DMS 273 treated with DMSO at 0.1 percent for 48 hours (cell line): Measurements from ENCODE around the gene PLEKHG7.
"Not testable (repeated sequence)": the region's sequence is repeated elsewhere in the genome, so short reads cannot be mapped to it uniquely, and the experiment has no call there.

Experiments
- DNase-seq: peaks from one replicate; lab custom pipeline; 2025; lab: John Stamatoyannopoulos, UW

The PLEKHG7 gene

DNA sequence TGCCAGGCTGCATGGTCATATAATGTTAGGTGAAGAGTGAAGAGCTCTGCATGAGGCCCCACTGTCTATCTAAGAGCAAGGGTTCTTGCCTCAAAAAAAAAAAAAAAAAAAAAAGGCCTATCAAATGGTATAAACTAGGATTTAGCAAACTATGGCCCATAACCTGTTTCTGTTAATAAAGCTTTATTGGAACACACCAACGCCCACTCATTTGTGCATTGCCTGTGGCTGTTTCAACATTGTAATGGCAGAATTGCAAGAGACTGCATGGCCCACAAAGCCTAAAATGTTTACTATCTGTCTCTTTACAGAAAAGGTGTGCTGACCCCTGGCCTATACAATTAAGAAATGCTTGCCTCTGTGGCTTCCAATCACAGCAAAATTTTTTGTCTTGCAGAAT lies 12.8 kb downstream of the PLEKHG7 start:
- no peak for DNase-seq

DNA sequence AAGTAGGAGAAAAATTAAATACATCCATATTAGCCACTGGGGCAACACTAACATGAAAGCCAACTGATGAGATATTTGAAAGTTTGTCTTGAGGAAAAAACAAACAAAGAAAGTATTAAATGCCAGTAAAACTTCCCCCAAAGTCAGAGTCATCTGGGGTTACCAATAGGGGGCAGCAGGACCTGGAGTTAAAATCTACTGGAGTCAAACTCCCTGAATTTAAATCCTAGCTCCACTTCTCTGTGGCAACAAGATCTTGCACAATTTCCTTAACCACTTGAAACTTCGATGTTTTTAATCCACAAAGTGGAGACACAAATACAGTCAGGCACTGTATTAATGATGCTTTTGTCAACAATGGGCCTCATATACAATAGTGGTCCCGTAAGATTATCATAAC lies 14.4 kb downstream of the PLEKHG7 start:
- DNase-seq, result no peak

DNA sequence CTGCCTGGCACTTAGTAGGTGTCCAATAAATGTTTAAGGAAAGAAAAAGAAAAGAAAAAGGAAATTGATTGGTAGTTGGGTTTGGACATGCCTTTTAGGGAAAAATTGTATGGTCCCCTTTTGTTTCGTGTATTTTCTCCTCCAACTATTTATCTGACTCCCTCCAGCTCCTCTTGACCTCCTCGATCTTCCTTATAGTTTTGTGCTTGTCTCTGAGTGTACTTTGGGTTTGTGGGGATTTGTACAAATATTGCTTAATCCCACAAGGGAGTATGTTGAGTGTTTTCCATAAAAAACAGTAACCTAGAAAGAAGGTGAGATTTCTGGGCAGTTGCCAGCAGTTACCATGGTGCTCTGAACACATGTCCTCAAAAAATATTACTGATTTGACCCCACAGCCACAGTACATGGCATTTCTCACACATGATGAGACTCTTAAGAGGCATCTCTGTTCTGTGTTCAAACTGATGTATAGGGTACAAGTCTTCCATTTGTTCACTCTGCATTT lies 15.7 kb downstream of the PLEKHG7 start:
- no peak for DNase-seq

DNA sequence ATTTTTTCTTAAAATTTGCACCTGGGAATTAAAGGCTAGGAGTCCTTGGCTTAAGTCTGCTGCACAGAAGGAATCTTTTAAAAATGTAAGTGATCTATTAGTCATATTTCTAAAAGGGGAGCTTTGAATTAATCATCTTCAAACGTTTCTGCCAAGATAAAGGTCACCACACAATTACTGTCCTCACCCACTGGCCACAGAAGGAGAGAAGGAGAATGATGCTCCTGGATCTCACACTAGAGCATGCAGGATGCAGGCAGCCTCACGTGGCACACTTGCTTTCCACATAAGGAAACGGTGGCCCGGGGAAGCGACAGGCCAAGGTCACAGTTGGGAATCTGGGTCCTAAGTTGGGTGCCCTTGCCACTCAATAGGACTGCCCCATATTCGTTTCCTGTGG lies 16.9 kb downstream of the PLEKHG7 start:
- DNase-seq, result no peak

DNA sequence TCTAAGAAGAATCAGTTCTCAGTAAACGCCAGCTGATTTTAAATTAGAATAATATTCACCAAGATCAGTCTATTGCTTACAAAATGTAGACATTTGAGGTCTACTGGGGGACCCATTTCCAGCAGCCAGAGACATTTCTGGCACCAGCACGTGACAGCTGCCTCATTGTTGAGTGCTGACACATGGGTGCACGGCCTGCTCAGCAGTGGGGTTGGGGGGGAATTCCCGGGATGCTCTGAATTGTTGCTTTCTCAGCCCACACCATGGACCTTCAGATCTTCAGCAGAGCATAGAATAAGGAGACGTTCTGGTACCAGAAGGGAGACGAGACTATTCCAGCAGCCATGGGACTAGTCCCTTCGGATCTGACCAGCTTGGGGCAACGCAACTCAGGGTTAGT lies 18.3 kb downstream of the PLEKHG7 start:
- no peak for DNase-seq

DNA sequence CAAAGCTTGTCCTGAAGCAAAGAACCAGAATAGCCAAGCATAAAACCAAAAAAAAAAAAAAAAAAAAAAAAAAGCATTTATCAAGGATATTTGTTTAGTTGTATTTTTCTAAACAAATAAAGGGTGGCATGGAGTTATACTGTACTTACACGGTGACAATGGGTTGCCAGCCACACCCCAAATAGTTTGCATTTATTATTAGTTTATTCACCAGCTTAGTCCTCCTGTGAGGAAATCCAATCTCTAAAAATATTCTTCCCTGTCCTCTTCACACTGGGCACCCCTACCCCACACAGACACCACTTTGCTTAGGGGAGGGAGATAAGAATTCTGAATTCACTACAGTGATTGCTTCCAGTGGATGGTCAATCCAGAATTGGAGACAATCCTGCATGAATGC lies 18.9 kb downstream of the PLEKHG7 start:
- DNase-seq, result no peak

DNA sequence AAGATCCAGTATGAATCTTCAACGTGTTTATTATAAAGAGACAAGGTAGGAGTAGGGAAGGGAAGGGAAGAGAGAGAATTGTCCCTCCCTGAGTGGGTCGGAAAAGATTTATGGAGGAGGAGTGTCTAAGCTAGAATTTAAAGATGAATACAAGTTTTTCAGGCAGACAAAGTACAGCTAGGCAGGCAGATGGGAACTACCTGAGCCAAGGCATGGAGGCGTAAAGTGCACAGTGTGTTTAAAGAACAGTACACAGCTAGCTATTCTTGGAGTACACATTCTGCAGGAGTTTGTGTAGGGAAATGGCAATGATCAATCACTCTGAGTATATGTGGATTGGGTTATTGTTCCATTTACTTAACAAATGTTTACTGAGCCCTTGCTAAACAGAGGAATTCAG lies 20.1 kb downstream of the PLEKHG7 start:
- DNase-seq, result no peak

DNA sequence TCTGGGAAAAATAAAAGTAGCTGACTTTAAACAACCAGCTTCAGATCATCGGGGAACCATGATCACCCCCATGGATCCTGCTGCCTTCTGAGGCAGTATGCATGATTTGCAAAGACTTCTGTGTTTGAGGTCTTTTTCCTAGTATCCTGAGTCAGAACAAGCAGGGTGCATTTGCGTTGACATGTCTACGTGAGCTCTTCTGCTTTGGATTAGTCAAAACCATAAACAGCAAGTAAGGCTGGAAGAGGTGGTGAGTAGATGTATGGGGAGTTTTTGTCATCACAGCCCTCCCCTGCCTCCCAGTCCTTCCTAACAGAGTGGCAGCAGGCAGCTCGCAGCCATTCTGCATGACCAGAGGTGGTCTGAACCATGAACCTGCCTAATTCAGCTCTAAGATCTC lies 24.1 kb downstream of the PLEKHG7 start:
- DNase-seq, result no peak

DNA sequence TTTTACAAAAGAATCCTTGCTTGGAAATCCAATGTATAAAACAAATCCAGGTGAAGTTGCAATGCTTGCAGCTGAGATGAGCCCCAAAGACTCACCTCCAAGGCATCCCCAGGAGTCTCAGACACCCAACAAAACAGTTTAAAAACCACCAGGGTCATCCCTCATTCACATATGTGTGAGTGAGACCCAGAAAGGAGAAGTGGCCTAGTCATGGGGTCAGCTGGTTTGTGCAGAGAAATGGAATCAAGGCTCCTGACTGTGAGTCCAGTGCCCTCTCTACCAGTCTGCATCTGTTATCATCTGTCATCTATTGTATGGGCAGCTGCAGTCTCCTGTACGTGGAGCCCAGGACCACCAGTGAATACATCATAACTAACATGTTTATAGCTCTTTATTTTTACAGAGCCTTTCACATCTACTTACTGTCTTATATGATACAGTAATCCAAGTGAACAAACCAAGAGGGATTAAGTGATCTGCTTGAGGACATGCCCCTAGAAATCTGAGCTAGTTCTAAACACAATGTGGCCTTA lies 27.1 kb downstream of the PLEKHG7 start:
- no peak for DNase-seq

DNA sequence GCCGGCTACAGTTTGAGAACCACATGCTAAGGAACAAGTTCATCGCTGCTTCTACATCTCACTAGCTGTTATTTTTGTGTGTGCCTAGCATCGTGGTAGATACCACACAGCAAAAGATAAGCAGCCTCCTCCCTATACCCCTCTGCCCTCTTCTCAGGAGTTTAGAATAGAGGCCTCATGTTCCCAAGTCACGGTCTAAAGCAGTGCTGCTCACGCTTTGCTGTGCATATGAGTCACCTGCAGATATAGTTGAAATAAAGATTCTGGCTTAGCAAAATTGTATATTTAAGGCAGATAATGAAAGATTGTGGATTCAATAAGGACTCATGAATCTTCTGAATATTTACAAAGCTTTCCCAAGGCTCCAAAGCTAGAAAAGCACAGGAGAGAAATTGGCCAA lies 28.0 kb downstream of the PLEKHG7 start:
- no peak for DNase-seq

DNA sequence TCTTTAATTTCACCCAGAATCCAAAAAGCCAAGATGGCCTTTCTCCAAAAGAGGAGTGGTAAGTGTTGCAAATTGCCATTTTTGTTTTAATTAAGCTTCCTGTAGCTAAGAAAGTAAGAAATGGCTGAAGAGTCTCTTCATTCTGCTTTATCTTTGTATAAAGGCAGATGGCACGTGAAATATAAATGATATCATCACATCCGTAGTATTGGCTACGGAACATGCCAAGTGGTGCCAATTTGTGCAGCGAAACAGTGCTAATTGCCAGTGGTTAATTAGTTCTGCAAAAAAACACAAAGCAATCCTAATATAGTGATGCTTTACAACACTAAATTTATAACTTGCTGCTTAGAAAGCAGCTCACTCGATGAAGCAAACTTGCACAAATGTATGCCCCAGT lies 29.4 kb downstream of the PLEKHG7 start:
- DNase-seq, result no peak

DNA sequence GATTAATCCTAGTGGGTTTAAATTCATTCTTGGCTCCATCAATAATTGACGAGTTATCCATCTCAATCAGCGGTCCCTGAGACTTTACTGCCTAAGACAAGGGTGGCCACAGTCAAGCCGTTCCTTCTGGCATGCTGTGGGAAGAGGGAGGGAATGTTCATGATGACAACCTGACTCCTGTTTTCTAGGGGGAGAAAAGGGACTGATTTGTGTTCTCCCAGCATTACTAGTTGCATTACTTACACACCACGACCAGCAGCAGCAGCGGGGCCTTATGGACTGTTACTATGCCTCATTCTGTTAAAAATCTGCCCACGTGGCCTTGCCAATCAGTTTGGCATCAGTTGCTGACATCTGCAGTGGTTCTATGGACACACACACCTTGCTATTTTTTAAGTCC lies 29.9 kb downstream of the PLEKHG7 start:
- DNase-seq, result no peak

DNA sequence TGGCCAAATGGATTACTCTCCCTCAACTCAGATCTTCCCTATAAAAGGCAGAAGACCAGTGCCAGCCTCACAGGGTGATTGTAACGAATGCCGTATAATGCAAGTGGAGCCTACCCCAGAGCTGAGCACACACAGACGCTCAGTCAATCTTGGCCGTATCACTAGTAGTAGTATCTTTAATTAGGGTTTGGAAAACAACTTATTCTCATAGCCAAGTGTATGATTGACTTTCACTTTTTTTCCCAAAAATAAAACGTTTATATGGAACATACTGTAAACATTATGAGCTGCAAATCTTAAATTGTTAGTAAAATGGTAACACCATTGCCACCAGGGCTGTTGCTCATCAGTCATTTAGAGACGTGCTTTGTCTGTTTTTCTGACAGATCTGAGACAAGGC lies 30.4 kb downstream of the PLEKHG7 start:
- DNase-seq, result no peak

DNA sequence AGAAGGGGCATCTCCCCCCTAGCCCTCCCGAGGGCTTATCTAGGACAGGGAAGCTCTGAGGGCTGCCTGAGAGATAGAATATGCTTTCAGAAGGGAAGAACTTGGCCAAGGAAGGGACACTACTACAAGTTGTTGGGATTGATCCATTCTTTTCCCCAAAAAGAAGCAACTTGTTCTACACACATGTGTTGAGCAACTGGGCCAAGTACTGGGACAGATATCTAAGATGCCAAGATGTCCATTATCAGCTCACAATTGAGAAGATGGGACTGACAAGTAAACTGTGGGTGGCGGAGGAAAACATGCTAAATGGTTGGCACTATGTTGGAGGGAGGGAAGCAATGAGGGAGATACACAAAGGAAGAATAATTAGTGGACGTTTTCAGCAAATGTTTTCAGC lies 30.9 kb downstream of the PLEKHG7 start:
- no peak for DNase-seq

DNA sequence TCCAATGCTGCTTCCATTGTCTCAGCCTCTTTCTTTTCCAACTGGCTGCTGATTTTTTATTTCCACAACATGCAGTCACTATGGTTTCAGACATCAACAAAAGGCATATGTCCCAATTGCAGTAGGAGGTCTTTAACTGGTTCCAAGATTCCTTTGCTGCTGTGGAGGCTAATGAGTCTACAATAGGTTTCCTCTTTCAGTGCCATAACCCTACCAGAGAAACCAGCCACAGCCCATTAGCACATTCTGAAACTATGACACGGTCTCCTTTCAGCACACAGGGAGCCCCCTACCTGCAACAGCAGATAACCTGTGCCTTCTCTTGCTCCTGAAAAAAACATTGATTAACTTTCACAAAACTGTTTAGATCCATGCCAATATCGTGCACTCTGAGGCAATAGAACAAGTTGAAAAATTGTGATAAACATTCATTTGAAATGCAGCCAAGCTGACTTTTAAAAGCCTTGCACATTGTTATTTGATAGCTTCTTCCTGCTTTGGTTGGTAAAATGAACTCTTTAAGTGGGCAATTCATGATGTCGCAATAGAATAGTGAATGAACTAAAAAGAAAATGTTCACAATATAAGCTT lies 32.4 kb downstream of the PLEKHG7 start:
- no peak for DNase-seq

DNA sequence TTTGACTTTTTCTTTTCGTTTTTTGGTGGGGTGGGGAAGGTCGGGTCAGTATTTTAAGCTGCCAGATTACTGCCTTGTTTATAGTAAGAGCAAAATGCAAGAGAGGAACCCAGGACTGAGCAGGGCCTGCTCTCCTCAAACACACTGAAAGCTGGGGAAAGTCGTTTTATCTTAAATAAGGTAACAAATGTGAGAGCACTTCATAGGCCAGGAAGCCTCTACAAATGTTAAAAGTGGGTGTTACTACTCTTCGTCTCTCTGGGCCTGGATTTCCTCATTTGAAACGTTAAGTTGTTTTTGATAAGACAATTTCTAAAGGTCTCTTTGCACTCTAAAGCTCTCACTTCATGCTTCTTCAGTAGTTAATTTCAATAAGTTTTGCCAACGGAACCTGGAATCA lies 33.8 kb downstream of the PLEKHG7 start:
- no peak for DNase-seq

DNA sequence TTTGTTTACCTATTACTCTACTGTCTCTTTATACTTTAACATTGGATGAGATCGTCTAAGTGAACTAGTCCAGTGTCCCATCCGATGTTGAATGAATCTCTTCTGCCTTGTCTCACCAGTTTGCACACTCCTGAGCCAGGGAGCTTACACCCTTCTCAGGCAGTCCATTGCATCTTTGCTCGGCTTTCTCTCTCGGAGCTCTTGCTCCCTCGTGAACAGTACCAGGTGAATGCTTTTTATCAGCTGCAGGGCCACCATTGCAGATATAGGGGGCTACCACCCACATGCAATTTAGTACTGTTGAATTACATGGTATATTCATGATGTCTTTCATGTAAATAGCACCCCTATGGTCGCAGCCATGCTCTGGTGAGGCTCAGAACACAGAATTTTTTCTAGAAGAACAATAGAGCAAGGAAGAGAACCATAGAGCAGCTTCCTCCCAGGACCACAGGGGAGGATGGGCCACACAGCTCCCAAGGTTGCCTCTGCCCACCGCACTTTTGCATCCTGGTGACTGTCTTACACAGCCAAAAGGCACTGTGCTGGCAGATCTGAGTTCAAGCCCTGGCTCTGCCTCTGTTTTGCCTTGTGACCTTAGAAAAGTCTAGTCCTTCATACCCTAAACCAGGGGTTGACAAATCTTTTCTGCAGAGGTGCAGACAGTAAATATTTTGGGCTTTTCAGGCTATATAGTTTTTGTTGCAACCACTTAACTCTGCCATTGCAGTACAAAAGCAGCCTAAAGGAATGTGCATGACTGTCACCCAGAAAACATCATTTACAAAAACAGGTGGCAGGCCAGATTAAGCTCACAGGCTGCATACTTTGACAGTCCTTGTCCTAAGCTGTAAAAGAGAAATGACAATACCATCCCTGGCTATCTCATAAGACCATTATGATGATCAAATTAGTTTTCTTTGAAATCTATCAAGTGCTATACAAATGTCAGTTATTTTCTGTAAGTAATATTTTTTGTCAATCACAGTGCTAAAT lies 35.4 kb downstream of the PLEKHG7 start:
- no peak for DNase-seq

DNA sequence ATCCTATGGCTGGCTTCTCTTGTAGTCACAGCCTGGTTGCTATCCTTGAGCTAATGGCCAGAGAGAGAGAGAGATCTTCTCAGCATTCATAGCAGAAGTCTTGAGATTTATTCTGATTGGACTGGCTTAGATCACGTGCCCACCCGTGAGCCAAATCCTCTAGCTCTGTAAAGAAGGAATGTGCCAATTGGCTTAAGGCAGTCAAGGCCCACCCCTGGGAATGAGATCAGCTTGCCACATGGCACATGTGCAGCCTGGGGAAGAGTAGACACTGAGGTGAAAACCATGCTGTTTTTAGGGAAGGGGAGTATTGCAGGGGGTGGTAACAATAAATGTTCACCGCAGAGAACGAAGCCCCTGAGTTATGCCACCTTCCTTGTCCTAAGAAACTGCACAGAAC lies 36.3 kb downstream of the PLEKHG7 start:
- DNase-seq, result no peak

DNA sequence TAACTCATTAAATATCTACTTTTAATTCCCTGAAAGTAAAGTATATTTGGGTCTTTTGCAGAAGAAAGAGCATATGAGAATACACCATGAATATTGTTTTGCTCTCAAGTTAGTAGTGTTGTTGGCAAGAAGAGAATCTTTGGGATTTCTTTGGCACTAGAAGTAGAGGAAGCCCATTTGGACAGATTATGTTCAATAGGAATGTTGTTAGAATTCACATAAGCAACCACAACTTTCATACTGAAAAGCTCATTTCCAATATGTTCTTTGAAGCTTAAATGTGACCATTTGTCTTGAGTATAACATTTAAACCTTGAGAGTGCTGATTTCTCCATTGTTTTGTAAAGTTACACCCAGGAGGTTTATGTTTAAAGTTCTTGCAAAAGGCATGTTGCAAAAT lies 37.6 kb downstream of the PLEKHG7 start:
- no peak for DNase-seq

DNA sequence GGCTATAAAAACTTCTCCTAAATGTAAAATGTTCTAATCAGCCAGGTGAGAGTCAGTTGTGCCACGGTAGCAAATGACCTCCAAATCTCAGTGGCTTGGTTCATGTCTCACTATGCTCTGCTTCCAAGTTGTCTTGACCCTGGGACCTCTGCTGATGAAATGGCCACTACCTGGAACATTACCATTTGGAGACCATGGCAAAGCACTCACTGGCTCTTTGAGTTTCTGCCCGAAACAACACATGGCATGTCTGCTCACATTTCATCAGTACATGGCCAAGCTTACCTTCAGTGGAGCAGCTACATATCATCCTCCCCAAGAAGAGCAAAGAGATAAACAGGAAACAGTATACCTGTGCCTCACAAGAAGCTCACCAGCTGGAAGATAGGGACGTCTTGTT lies 40.2 kb downstream of the PLEKHG7 start:
- no peak for DNase-seq

DNA sequence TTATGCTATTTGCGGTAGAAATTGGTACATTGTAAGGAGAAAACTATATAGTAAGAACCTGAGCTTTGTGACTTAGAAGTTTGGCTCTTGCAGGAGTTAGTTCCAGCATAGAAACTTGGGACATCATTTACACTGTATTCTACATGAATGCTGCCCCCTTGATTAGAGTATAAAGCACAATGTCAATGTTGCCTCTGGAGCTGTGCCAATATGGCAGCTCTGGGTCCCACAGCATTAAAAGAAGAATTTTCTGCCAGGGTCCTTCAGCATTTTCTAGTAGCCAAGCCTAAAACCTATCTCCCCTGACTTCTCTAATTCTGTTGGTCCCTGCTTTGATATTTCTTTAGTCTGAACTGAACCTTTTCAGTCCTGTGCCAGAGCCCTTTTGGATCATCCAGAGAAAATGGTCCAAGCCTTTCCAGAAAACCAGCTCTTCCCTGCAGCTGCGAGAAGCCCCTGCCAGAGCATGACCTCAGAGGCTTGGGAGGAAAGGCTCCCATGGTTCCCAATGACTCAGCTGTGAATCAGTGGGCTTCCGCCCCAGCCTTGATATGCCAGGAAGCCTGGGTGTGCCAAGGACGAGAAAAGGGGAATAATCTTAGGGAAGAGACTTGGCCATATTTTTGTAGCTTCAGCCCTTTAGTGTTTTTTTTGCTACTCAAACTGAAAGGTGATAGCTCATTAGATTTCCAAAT lies 43.2 kb downstream of the PLEKHG7 start:
- no peak for DNase-seq

DNA sequence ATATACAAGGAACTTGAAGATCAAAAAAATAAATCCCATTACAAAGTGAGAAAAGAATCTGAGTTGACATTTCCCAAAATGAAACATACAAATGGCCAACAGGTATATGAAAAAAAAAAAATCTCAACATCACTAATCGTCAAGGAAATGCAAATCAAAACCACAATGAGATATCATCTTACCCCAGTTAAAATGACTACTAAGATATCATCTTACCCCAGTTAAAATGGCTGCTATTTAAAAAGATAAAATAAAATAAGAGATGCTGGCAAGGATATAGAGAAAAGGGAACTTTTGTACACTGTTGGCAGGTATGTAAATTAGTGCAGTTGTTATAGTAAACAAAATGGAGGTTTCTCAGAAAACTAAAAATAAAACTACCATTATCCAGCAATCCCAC lies 44.4 kb downstream of the PLEKHG7 start:
- no peak for DNase-seq

DNA sequence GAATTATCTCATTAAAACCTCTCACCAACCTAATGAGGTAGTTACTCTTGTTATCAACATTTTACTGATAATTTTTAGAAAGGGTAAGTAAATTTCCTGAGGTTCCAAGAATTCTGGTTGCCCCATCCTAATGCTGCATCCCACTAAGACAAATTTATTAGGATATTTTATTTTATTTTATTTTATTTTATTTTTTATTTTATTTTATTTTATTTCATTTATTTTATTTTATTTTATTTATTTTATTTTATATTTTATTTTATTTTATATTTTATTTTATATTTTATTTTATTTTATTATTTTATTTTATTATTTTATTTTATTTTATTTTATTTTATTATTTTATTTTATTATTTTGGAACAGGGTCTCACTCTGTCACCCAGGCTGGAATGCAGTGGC lies 46.9 kb downstream of the PLEKHG7 start:
- DNase-seq, result not testable (repeated sequence)
